DOHH2 (cell line): Measurements from ENCODE around the gene C19orf73.
"Not testable (repeated sequence)": the region's sequence is repeated elsewhere in the genome, so short reads cannot be mapped to it uniquely, and the experiment has no call there.

Experiments
- H3F3A ChIP-seq: fragments of 200-600 bp; sonication (generic), shearing (Covaris generic); 2 replicates; pipeline ENCODE4 v1.6.0; 2016; ENCODE audit warnings: antibody characterized with exemption, mild to moderate bottlenecking; ENCODE audit not compliant: control insufficient read depth, insufficient read depth
- H3K27ac ChIP-seq: fragments of 200-600 bp; sonication (generic); 2 replicates; pipeline ENCODE4 v1.5.1; 2014; ENCODE audit warnings: low read depth, mild to moderate bottlenecking, low read length, moderate library complexity
- H3K27me3 ChIP-seq: fragments of 200-600 bp; sonication (generic); 2 replicates; pipeline ENCODE4 v1.6.1; 2014; ENCODE audit warnings: mild to moderate bottlenecking, low read length, mixed read lengths; ENCODE audit not compliant: control insufficient read depth
- H3K36me3 ChIP-seq: fragments of 200-600 bp; sonication (generic); 2 replicates; pipeline ENCODE4 v1.6.1; 2014; ENCODE audit warnings: mild to moderate bottlenecking, low read length, moderate library complexity, mixed read lengths; ENCODE audit not compliant: control insufficient read depth
- H3K4me1 ChIP-seq: fragments of 200-600 bp; sonication (generic); 2 replicates; pipeline ENCODE4 v1.6.1; 2014; ENCODE audit warnings: mild to moderate bottlenecking, low read length, mixed read lengths; ENCODE audit not compliant: control insufficient read depth
- H3K4me2 ChIP-seq: fragments of 200-600 bp; sonication (generic); 2 replicates; pipeline ENCODE4 v1.6.0; 2014; ENCODE audit warnings: mild to moderate bottlenecking, low read length, moderate library complexity
- H3K4me3 ChIP-seq: fragments of 200-600 bp; sonication (generic); 2 replicates; pipeline ENCODE4 v1.5.1; 2014; ENCODE audit warnings: mild to moderate bottlenecking, low read length, mixed read lengths
- H3K79me2 ChIP-seq: fragments of 200-600 bp; sonication (generic); 2 replicates; pipeline ENCODE4 v1.6.1; 2014; ENCODE audit warnings: mild to moderate bottlenecking, low read length, mixed read lengths; ENCODE audit not compliant: control insufficient read depth
- H3K9me2 ChIP-seq: fragments of 200-600 bp; sonication (generic); replicated peaks from 2 replicates; pipeline ENCODE4 v1.6.1; 2014; ENCODE audit warnings: mild to moderate bottlenecking, low read length, mixed read lengths; ENCODE audit not compliant: control insufficient read depth
- H3K9me3 ChIP-seq: fragments of 200-600 bp; sonication (generic); 2 replicates; pipeline ENCODE4 v1.6.1; 2014; ENCODE audit warnings: antibody characterized with exemption, low read length, mixed read lengths; ENCODE audit not compliant: control insufficient read depth, insufficient read depth
- H4K20me1 ChIP-seq: fragments of 200-600 bp; sonication (generic); 2 replicates; pipeline ENCODE4 v1.6.0; 2014; ENCODE audit warnings: low read depth, mild to moderate bottlenecking, antibody characterized with exemption, low read length, moderate library complexity; ENCODE audit not compliant: control insufficient read depth, insufficient read depth
- CTCF ChIP-seq: fragments of 200-600 bp; sonication (generic); IDR thresholded peaks from one replicate; pipeline ENCODE4 v1.5.1; 2014; ENCODE audit warnings: antibody characterized with exemption, mild to moderate bottlenecking, low read depth, low read length; ENCODE audit not compliant: poor library complexity, severe bottlenecking
- EZH2phosphoT487 ChIP-seq: fragments of 200-600 bp; sonication (generic); IDR thresholded peaks from 2 replicates; pipeline ENCODE4 v1.6.1; 2017; ENCODE audit warnings: borderline replicate concordance, mild to moderate bottlenecking, antibody characterized with exemption, low read length, moderate library complexity, mixed read lengths

Gene C19orf73

GRCh38 chr19:49148044-49148682, 29.2 kb upstream of the C19orf73 start:
- no peaks in the 10 kb centered on the region for H3K36me3 ChIP-seq
- no peak overlapping the region for H3K4me2 ChIP-seq
- no peaks in the 10 kb centered on the region for H3K79me2 ChIP-seq
- H3K9me2 ChIP-seq: no peaks in the 10 kb centered on the region
- TF ChIP-seq CTCF (no peak), EZH2phosphoT487 (no peak)
- H3K4me3 ChIP-seq: no peak overlapping the region
- no peak overlapping the region for H3K27ac ChIP-seq
- H3K27me3 ChIP-seq: no peaks in the 10 kb centered on the region
- H3K4me1 ChIP-seq: peaks cover 37% of the 10 kb centered on the region
- H3K9me3 ChIP-seq: no peaks in the 10 kb centered on the region
- peaks cover 11% of the 10 kb centered on the region for H3F3A ChIP-seq
- H4K20me1 ChIP-seq: no peaks in the 10 kb centered on the region

DNA sequence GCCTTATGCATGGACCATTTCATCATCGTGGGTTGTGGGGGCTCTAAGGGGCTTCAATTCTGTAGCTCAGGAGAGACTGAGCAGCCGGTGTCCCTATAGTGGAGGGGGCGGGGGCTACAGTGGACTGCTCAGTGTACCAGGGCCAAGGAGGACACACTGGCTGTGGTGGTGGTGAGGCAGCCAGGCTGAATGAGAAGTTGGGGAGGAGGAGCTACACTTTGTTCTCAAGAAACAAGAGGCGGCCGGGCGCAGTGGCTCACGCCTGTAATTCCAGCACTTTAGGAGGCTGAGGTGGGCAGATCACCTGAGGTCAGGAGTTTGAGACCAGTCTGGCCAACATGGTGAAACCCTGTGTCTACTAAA, 27.4 kb upstream of the C19orf73 start:
- not testable (repeated sequence) for H3K27me3 ChIP-seq, H3K9me2 ChIP-seq, H3K27ac ChIP-seq, H3K9me3 ChIP-seq, H4K20me1 ChIP-seq, H3K79me2 ChIP-seq, H3F3A ChIP-seq, H3K36me3 ChIP-seq
- Histone ChIP-seq H3K4me1 (peaks cover 37% of the 10 kb centered on the region), H3K4me3 (peak overlapping the region; percentile 77), H3K4me2 (peak overlapping the region; percentile 82)

GRCh38 chr19:49145573-49146407, 26.8 kb upstream of the C19orf73 start:
- H3K27ac ChIP-seq: no peak overlapping the region
- no peak for TF ChIP-seq EZH2phosphoT487
- peak; percentile 98 for TF ChIP-seq CTCF
- no peaks in the 10 kb centered on the region for H3K9me3 ChIP-seq
- H3K4me1 ChIP-seq: peaks cover 31% of the 10 kb centered on the region
- no peaks in the 10 kb centered on the region for H3K36me3 ChIP-seq
- no peaks in the 10 kb centered on the region for H3K27me3 ChIP-seq
- H4K20me1 ChIP-seq: no peaks in the 10 kb centered on the region
- peaks cover 3% of the 10 kb centered on the region; the same call in 1 of the 2 replicates for H3F3A ChIP-seq
- no peaks in the 10 kb centered on the region for H3K79me2 ChIP-seq
- no peaks in the 10 kb centered on the region for H3K9me2 ChIP-seq
- H3K4me3 ChIP-seq: peak overlapping the region; percentile 77
- H3K4me2 ChIP-seq: peak overlapping the region; percentile 82

DNA sequence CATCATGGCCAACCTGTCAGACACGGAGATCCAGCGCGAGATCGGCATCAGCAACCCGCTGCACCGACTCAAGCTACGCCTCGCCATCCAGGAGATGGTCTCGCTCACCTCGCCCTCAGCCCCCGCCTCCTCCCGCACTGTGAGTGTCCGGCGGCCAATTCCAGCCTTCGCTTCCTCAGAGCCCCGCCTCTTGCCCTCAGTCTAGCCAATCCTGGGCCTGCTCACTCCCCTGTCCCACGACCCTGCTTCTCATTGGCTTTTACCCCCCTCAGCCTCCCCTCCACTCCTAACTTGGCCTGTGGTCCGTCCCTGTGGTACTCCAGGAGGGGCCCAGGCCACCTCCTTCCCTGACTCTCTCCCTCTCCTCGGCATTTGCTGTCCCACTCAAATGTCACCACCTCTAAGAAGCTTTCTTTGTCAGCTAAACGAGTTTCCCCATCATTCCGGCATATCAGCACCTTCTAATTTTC, 24.0 kb upstream of the C19orf73 start:
- Histone ChIP-seq H3K79me2 (no peaks in the 10 kb centered on the region), H3K4me2 (peak overlapping the region; percentile 69), H4K20me1 (no peaks in the 10 kb centered on the region), H3K36me3 (no peaks in the 10 kb centered on the region), H3K27me3 (no peaks in the 10 kb centered on the region), H3K4me1 (peaks cover 22% of the 10 kb centered on the region), H3K4me3 (peak overlapping the region; percentile 67), H3K9me3 (no peaks in the 10 kb centered on the region), H3K9me2 (no peaks in the 10 kb centered on the region), H3K27ac (no peak overlapping the region), H3F3A (peaks cover 3% of the 10 kb centered on the region; the same call in 1 of the 2 replicates)
- no peak for TF ChIP-seq EZH2phosphoT487
